Measurements from ENCODE around the gene TRPV3.
"Not testable (repeated sequence)": the region's sequence is repeated elsewhere in the genome, so short reads cannot be mapped to it uniquely, and the experiment has no call there.

The TRPV3 gene

DNA sequence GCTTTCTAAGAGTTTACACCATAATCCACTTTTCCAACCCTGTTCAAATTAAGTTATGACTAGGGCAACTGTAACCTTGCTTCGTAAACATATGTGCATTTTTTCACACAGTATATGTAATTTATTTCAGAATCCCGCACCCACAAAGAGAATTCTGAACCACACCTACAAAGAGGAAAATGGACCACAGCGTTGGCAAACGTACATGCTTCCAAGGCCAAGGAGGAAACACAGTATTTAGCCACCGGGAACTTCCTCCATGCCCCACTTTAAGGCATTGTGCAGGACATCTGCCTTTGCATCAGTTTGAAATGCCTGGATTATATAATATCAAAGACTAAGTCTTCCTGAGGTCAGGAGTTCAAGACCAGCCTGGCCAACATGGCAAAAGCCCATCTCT, 88.1 kb downstream of the TRPV3 start:
- DNase-seq: no peak

DNA sequence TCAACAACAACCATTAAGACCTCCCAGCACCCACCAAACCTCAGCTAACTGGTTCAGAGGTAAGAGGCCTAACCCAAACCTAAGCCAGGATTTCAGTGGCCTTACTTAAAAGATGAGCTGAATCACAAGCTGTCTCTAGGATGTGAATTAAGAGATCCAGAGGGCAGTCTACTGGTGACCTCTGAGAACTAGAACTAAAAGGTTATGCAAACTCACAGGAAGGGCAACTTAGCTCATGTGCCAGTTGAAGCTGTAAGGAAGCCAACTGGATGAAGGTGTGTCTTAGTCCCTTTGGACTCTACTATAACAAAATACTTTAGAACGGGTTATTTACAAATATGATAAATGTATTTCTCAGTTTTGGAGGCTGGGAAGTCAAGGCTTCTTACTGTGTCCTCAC, 91.3 kb downstream of the TRPV3 start:
- DNase-seq: not testable (repeated sequence)
